K562 (cell line): Measurements from ENCODE around the gene GARIN5B. TPM values are rescaled to one million over a fixed set of nuclear protein-coding genes. Genes with fewer than 3 reads are reported as not detected.

Experiments
- ARID1B ChIP-seq: fragments of 450-650 bp; IDR thresholded peaks from 2 replicates; pipeline ENCODE4 v1.6.1; 2016; ENCODE audit warnings: antibody characterized with exemption, mild to moderate bottlenecking, inconsistent platforms
- BDP1 ChIP-seq: IDR thresholded peaks from 3 replicates; pipeline ENCODE4 v1.6.1; 2011; ENCODE audit not compliant: insufficient read length, insufficient read depth
- DPF2 ChIP-seq: fragments of 450-650 bp; IDR thresholded peaks from 2 replicates; pipeline ENCODE4 v1.6.1; 2016
- FOSL1 ChIP-seq: fragments of 200-800 bp; sonication (Bioruptor generic); conservative IDR thresholded peaks from 2 replicates; pipeline ENCODE4 v1.6.1; 2016; ENCODE audit warnings: missing genetic modification characterization, missing compliant biosample characterization
- FOXP1 ChIP-seq: sonication (generic); formaldehyde crosslinking; IDR thresholded peaks from 2 replicates; pipeline ENCODE4 v1.8.0; 2022; ENCODE audit warnings: mild to moderate bottlenecking, missing genetic modification reagents
- KDM4B ChIP-seq, 2 experiments: fragments of 450-650 bp in 1 of 2; sonication (generic) in 1 of 2; IDR thresholded peaks; 2 replicates each; pipeline ENCODE4 v1.6.1; 2016 to 2017; ENCODE audit warnings: borderline replicate concordance in 2 of 2, antibody characterized with exemption in 1 of 2, low read depth in 1 of 2, mild to moderate bottlenecking in 1 of 2
- MAZ ChIP-seq, 2 experiments: fragments of 450-650 bp in 1 of 2; sonication (generic) in 1 of 2; formaldehyde crosslinking; IDR thresholded peaks in 1 of 2; conservative IDR thresholded peaks in 1 of 2; 2 replicates each; pipeline versions ENCODE4 v1.4.0 to v1.5.0; 2020; ENCODE audit warnings: mild to moderate bottlenecking in 1 of 2, missing genetic modification reagents in 1 of 2
- NCOR1 ChIP-seq: fragments of 450-650 bp; IDR thresholded peaks from 2 replicates; pipeline ENCODE4 v1.6.1; 2016; ENCODE audit warnings: mild to moderate bottlenecking, moderate library complexity
- PRPF4 ChIP-seq: fragments of 200-400 bp; formaldehyde crosslinking; IDR thresholded peaks from one replicate; pipeline ENCODE4 v1.6.1; 2017; ENCODE audit warnings: low read length, low read depth, mild to moderate bottlenecking; ENCODE audit not compliant: insufficient read depth, poor library complexity, severe bottlenecking
- RNF2 ChIP-seq: sonication (generic); IDR thresholded peaks from 2 replicates; pipeline ENCODE4 v1.6.1; 2016
- SMARCA4 ChIP-seq: fragments of 450-650 bp; IDR thresholded peaks from 2 replicates; pipeline ENCODE4 v1.6.1; 2016
- VEZF1 ChIP-seq: fragments of 200-800 bp; sonication (Bioruptor generic); IDR thresholded peaks from 2 replicates; pipeline ENCODE4 v1.6.1; 2017; ENCODE audit warnings: missing genetic modification characterization, missing compliant biosample characterization
- ZFP1 ChIP-seq: fragments of 450-650 bp; formaldehyde crosslinking; IDR thresholded peaks from 2 replicates; pipeline ENCODE4 v1.4.0; 2020; ENCODE audit warnings: mild to moderate bottlenecking, mixed read lengths
- ZFP36 ChIP-seq: fragments of 150-350 bp; IDR thresholded peaks from 2 replicates; pipeline ENCODE4 v1.6.1; 2018; ENCODE audit warnings: low read length, low read depth; ENCODE audit not compliant: partially characterized antibody
- ZMIZ1 ChIP-seq, 2 experiments: fragments of 150-350 bp in 1 of 2; IDR thresholded peaks; 2 replicates each; pipeline ENCODE4 v1.6.1; 2012 to 2016; ENCODE audit warnings: low read depth in 2 of 2, low read length in 2 of 2, mild to moderate bottlenecking in 1 of 2, moderate library complexity in 1 of 2
- ZNF175 ChIP-seq: fragments of 200-800 bp; sonication (Bioruptor generic); IDR thresholded peaks from 2 replicates; pipeline ENCODE4 v1.6.1; 2016; ENCODE audit warnings: low read depth, mild to moderate bottlenecking, missing genetic modification characterization, missing compliant biosample characterization
- ZNF24 ChIP-seq: fragments of 450-650 bp; IDR thresholded peaks from 2 replicates; pipeline ENCODE4 v1.6.1; 2016
- ZNF263 ChIP-seq: sonication (generic); formaldehyde crosslinking; IDR thresholded peaks from 2 replicates; pipeline ENCODE4 v1.8.0; 2022; ENCODE audit warnings: mild to moderate bottlenecking, missing genetic modification reagents, borderline replicate concordance
- ZNF696 ChIP-seq: fragments of 250-450 bp; sonication (Bioruptor Pico); conservative IDR thresholded peaks from 2 replicates; pipeline ENCODE4 v1.4.0; 2020; ENCODE audit warnings: mild to moderate bottlenecking, moderate library complexity
- ZZZ3 ChIP-seq: fragments of 450-650 bp; IDR thresholded peaks from 2 replicates; pipeline ENCODE4 v1.6.1; 2016; ENCODE audit warnings: antibody characterized with exemption, mild to moderate bottlenecking, moderate library complexity
- polyA plus RNA-seq, 8 experiments: library from polyadenylated mRNA; depleted of rRNA in 4 of 8; stranded (reverse) in 5 of 8; unstranded in 3 of 8; fragments of >200 nt; fragmentation: Nextera tagmentation in 2 of 8; fragmentation: Illumina TruSeq in 1 of 8; extraction: Ambion mirVana in 2 of 8; extraction: Trizol in 1 of 8; gene quantifications; 2 replicates each; pipeline versions ENCODE4 v1.2.1 to v1.2.3, GENCODE V29; 2011 to 2014; ENCODE audit warnings: inconsistent platforms in 1 of 8, missing spikeins in 1 of 8
- total RNA-seq, 7 experiments: library from RNA; depleted of rRNA in 6 of 7; stranded (reverse); fragments of >200 nt in 6 of 7; fragmentation: Illumina TruSeq in 2 of 7; extraction: Trizol in 2 of 7; gene quantifications; 2 replicates each; pipeline versions ENCODE4 v1.2.1 to v1.2.3, GENCODE V29; 2011 to 2021; ENCODE audit warnings: low replicate concordance in 1 of 7

The GARIN5B gene
- total and polyA plus RNA-seq, 9 of the 15 experiments (the other 6 are each of a cell fraction or from before 2014, with no cell fraction given), result not detected

DNA sequence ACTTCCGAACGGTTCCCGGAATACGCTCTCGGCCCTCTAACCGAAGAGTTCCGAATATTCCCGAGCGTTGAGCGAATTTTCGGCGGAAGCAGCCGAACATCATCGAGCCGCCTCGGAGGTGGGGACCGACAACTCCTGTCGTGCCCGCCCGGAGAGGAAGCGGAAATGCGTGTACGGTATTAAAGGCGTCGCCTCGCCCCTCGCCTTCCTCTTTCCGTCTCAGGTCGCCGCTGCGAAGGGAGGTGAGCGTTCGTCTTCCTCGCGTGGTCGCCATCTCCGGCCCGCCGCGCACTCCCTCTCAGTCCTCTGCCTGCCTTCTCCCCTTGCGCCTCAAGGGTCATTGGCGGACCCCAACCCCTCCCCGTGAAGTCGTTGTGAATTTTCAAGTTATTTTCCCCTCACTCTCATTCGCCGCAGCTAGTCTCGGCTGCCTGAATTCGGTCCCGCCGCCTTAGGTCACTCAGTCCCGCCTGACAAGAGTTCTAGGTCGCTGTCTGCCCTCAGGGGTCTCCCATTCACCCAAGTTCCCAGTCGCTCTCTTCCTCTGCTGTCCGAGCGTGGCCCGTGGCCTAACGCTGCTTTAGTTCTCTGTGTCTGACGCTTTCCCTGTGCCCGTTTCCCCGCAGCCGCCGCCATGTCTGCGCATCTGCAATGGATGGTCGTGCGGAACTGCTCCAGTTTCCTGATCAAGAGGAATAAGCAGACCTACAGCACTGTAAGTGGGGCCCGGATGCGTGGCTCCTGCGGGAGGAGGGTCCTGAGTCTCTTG, 22.8 kb upstream of the GARIN5B start, which contains the start of gene RPL28 (continued):
- TF ChIP-seq MAZ (CRISPR knock-in tag; conservative IDR thresholded peaks at IDR 0.05 in 1 of 2, IDR thresholded peaks at IDR 0.05 in 1 of 2) (peak; percentile 44 to 70), ZNF24 (no peak), ARID1B (no peak), KDM4B (IDR thresholded peaks at IDR 0.05; ENCODE audit: borderline replicate concordance in 2 of 2, low read depth in 1 of 2) (peak in 1 of 2 experiments; percentile 88; a peak in 2 of 4 replicates), FOXP1 (peak; percentile 84; the same call in 1 of the 2 replicates), ZMIZ1 (IDR thresholded peaks at IDR 0.05; ENCODE audit: low read depth in 2 of 2, low read length in 2 of 2) (peak in 1 of 2 experiments; percentile 75; a peak in 2 of 4 replicates), ZNF263 (0 out of 2 replicates have a peak, but pooled peaks have one; percentile 47), BDP1 (no peak), PRPF4 (peak; percentile 79), ZNF175 (CRISPR knock-in tag) (no peak), DPF2 (0 out of 2 replicates have a peak, but pooled peaks have one; percentile 13), ZZZ3 (no peak), FOSL1 (tag) (peak; percentile 10; the same call in 1 of the 2 replicates), VEZF1 (CRISPR knock-in tag) (0 out of 2 replicates have a peak, but pooled peaks have one; percentile 8), NCOR1 (no peak), SMARCA4 (no peak), RNF2 (peak; percentile 60; the same call in 1 of the 2 replicates), ZFP1 (CRISPR knock-in tag) (no peak), ZFP36 (no peak), ZNF696 (CRISPR knock-in tag) (no peak)
